Endometrium (tissue), 2 donors: ENCODE data around the gene WDR53.
"Not testable (repeated sequence)": the region's sequence is repeated elsewhere in the genome, so short reads cannot be mapped to it uniquely, and the experiment has no call there.

Source experiments
- FAIRE-seq: peaks from 2 replicates; lab custom pipeline; 2012; peaks lifted over from hg19 to GRCh38; lab: Jason Lieb, UNC
- donor health status: control.
- donor health status: control.

The WDR53 gene

DNA sequence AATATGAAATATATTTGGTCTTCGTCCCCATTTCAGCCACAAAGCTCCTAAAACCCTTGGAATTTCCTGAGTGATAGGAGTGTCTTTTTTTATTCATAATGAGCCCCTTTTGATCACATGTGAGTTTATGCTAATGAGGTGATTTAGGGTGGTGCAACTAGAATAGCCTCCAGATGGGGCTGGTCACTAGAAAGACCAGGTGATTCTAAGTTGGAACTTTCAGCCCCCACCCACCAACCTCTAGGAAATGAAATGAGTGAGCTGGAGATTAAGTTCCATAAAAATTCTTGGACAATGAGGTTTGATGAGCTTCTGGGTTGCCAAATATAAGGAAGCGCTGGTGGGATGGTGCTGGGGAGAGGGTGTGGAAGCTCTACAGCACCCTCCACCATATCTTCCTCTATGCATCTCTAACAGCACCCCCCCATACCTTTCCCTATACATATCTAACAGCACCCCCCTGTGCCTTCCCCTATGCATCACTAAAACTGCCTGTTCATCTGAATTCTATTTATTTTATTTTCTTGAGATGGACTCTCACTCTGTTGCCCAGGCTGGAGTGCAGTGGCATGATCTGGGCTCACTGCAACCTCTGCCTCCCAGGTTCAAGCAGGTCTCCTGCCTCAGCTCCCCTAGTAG, 51.1 kb downstream of the WDR53 start:
- no peak for FAIRE-seq

DNA sequence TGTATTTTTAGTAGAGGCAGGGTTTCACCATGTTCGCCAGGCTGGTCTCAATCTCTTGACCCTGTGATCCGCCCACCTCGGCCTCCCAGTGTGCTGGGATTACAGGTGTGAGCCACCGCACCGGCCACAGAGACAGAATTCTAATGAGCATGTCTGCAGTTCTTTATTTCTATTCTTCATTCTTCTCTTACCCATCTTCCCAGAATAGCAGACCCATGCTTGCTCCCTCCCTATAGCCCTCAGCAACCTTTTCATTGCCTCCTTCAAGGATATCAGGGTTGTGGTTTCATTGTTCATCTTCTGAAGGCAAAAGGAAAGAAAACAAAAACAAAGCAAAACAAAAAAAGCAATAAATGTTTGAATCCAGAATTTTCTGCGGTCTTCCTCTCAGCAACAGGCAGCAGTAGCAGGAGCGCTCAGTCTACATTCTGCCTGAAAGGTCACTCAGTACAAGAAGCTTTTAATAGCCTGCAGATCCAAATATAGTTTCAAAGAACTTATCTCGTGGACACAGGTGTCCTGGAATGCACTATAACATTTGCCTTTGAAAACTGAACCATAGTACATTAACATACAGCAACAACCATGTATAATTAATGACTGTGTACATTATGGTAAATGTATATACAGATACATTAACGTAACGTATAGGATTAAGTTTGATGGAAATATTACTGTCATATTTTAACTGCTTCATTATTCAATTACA, 53.3 kb downstream of the WDR53 start, which contains the start of gene SMCO1:
TSS of gene SMCO1 (minus strand) at position 434 of the 709 bp plus-strand sequence. CDS start at position 297, 137 bp downstream.
- FAIRE-seq, result no peak

DNA sequence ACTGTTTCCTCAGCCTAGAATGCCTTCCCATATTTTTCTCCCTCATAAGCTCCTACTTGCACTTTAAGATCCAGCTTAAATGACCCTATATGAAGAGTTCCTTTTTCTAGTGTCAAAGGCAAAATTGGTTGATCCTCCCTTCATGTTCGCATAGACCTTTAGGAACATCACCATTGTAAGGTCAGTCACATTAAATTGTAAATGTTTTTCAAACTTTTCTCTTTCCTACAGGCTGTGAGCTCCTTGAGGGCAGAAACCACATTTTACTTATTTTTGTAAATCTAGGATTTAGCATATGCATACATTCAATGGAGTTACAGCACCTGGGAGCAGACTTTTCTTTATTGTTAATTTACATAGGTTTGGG, 54.0 kb downstream of the WDR53 start:
- FAIRE-seq, result no peak

DNA sequence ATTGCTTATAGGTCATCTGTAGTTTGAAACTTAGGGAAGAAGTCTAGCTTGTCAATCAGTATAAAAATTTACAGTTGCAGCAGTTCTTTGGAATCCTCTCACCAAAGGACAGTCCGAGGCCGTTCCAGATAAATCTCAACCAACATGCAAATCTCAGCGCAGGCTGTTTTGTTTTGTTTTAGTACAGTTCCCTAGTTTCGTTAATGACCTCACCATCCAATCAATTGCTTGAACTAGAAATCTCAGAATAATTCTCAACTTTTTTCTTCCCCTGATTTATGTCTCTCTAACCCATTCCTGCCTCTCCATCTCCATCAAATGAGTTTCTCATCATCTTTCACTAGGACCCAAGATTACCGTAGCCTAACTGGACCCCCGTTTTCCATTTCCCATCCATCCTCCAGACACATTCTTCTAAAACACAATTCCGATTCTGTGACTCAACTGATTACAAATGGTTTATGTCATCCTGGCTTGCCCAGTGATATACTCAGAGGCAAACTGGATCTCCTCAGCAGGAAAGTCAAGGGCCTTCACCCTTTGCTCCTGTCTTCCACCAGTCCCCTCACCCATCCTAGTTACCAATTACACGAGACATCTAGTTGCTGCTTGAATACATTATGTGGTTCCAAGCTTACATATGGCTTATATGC, 54.5 kb downstream of the WDR53 start:
- FAIRE-seq, result no peak

GRCh38 chr3:196511646-196512425, 56.5 kb downstream of the WDR53 start:
- FAIRE-seq, result not testable (repeated sequence)

DNA sequence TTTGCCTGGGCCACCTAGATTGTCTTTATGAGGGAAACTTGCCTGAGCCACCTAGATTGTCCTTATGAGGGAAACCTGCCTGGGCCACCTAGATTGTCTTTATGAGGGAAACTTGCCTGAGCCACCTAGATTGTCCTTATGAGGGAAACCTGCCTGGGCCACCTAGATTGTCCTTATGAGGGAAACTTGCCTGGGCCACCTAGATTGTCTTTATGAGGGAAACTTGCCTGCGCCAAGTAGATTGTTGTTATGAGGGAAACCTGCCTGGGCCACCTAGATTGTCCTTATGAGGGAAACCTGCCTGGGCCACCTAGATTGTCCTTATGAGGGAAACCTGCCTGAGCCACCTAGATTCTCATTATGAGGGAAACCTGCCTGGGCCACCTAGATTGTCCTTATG, 57.2 kb downstream of the WDR53 start:
- FAIRE-seq, result not testable (repeated sequence)

DNA sequence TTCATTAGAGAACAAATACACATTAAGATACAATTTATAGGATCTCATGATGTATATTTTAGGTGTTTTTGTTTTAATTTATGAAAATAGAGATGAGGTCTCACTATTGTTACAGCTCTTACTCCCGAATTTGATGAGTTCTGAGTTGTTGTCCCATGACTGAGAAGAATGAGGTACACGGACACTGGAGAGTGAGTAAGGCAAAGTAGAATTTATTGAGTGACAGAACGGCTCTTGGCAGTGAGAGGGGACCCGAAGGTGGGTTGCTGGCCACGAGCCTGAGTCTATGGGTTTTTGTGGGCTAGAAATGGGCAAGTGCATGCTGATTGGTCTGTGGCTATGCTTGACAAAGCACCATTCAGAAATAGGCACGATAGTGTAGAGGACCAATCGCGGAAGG, 61.7 kb downstream of the WDR53 start:
- no peak for FAIRE-seq

DNA sequence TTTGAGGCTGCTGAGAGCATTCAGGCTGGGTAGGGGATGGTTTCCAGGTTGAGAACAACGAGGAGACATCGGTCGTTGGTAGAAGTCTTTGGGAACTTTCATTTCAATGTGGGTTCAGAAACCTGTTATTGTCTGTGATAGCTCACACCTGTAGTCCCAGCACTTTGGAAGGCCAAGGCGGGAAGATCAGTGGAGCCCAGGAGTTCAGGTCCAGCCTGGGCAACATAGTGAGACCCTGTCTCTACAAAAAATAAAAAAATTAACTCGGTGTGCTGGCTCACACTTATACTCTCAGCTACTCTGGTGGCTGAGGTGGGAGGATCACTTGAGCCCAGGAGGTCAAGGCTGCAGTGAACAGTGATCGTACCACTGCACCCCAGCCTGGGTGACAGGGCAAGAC, 63.8 kb downstream of the WDR53 start:
- no peak for FAIRE-seq
